HS-5 (cell line): ENCODE data around the gene PSPC1.

Experiments used
- DNase-seq: peaks from one replicate; pipeline ENCODE4 v3.0.0-alpha.2; 2012; ENCODE audit warnings: low read depth

The PSPC1 gene

DNA sequence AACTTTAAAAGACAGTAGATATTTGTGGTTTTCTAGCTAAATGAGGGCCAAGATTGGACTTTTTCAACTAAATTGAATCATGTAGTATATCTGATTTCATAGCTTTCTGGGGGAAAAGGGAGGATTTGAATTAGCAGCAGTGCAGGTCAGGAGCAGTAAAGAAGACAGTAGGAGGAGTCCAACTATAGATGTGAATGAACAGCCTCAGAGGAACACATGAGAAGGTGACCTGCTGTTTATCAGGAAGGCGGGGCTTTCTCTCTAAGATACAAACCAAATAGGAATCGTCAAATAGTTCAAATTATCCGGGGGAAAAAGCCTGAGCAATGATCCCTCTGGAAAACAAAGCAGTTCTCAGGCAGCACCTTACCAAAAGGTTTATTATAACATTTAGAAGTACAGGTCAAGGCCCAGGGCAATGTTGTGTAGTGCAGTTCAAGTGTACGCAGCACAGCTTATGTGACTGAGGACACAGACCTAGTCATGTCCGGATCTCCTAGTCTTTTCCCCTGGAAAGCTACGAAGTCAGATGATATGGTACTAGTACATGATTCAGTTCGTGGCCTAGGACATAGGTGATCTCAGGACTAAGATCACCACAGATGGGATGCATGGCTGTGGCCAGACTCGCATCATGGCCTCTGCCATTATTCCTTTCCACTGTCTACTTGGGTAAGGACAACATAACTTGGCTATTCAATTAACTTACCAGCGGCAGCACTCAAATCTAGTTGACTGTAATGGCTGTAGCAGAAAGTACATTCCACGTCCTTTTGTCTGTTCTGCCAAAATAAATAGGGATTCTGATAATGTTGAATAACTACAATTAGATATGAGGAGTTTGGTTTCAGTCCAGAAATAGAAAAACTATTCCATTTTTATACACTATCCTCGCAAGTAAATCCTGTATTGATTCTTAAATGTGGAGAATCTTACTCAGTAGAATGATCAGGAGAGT, 109.0 kb downstream of the PSPC1 start:
- no peak for DNase-seq

DNA sequence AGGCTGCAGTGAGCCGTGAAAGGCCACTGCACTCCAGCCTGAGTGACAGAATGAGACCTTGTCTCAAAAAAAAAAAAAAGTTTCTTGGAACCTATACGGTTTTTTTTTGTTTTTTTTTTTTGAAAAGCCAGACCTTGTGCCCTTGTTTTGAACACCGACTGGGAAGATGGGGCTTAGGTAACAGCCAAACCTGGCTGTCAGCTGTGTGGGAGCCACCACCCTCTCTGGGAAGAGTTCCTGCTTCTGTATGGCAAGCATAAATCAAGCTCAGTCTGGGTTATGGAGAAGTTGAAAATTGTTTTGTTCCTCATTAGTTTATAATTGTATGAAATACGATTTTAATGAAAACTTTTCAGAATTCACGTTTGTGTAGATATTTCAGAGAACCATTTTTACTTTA, 109.8 kb downstream of the PSPC1 start:
- no peak for DNase-seq

DNA sequence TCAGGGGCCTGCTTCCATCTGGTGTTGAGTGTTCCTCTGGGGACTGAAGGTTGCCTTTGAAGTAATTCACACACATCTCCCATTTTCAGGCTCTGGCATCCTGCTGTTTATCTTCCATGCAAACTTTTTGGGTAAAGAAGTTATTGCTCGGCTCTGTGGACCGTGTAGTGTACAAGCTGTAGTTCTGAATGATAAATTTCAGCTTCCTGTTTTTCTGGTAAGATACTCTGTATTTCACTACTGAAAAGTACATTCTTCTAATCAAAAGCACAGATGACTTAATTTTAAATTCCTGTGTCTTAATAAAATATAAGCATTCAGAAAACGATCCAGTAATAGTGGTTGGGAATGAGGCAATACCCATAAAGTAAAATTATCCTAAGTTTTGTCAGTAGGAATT, 112.6 kb downstream of the PSPC1 start:
- DNase-seq = no peak

DNA sequence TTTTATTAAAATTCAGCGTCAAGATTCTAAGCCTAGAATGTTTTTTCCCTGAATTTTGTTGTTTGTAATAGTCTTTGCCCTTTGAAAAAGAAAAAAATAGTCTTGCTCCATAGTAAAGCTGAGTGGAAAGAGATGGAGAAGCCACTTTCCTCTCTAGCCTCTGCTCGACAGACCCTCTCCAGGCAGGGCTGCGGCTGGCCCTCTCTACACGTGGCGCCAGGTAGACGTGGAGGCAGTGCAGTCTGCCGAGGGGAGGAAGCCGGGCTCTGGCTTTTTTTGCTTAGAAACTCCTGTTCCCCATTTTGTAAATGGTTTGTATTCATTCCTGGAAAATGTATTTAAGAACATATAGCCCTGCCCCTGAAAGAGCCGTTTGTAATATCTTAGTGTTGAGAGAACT, 114.0 kb downstream of the PSPC1 start:
- no peak for DNase-seq

DNA sequence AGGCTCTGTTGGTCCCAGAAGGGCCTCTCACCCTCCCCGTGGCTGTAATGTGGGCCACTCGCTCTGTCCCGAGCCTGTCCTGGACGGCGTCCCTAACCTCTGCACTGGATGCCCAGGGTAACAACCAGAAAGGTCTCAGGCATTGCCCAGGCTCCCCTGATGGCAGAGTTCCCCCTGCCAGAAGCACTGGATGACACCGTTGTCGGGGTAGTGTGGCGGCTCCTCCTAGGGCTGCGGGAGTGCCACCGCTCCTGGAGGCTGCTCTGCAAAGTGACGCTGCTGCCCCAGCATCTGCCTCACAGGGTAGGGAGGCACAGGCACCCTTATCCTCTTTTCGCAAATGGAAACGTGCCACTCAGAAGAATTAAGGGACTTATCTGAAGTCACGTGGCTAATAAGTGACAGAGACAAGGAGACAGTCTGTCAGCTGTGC, 117.3 kb downstream of the PSPC1 start:
- DNase-seq = no peak

DNA sequence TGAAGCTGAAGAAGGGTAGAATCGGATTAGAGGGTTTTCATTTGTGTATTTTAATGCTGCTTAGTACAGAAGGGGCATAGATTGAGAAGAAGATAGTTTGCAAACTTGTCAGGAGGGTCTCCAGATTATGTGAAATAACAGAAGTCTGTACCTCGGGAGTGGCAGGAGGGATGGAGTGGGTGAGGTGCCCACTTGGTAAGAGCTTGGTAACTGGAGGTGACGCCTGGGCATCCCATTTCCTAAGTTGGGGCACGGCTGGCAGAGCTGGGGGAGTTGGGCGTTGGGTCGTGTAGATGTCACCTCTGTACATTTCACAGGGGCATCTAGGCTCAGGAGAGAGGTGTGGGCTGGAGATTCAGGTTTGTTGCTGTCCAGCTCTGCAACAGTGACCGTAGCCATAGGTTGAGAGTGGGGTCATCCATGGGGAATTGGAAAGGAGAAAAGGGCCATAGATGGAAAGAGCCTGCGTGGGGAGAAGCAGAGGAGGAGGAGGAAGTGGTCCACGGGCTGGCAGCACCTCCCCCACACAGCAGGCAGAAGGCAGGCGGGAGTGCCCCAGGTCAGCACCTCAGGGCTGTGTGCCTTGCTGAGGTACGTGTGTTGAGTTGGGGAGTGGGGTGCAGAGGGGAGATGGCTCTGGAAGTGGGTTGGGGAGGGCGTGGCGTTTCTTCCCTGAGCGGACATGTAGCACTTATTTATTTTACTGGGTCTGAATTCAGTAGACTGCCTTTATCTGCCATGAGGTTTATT, 118.1 kb downstream of the PSPC1 start:
- DNase-seq = no peak

DNA sequence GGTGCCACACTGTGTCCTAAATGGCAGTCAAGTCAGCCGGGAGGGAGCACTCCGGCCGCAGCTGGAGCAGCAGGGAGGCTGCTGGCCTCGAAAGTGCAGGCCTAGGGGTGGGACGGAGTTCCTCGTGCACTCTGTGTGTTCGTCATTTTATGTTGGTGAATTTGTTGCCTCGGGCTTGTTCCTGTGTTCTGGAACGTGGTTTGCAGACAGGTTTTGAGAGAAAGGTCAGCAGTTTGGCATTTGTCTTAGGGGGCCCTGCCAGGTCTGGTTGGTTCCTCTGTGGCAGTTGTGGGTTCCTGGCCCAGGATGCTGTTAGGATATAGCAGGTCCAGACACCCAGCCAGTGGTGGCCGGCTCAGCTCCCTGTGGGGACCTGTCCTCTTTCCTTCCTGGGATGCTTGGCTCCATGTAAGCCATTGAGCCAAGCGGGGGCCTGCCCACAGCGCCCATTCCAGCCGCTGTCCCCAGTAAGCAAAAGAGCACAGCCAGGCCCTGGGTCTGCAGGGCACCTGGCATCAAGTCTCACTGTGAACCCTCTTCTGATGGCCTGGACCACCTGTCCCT, 119.2 kb downstream of the PSPC1 start:
- DNase-seq = no peak

DNA sequence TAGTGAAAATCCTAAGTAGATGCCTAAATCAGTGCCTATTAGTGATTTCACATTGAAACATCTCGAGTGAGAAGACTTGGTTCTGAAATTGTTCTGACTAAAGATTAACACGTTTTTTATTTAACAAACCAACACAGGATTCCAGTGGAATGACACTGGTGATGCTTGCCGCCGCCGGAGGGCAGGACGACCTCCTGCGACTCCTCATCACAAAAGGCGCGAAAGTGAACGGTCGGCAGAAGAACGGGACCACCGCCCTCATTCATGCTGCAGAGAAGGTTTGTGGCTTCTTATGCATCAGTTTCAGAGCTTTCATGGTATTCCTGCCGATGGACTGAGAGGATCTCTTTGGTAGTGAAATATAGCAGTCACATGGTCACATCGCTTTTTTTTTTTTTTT, 121.2 kb downstream of the PSPC1 start:
- no peak for DNase-seq

DNA sequence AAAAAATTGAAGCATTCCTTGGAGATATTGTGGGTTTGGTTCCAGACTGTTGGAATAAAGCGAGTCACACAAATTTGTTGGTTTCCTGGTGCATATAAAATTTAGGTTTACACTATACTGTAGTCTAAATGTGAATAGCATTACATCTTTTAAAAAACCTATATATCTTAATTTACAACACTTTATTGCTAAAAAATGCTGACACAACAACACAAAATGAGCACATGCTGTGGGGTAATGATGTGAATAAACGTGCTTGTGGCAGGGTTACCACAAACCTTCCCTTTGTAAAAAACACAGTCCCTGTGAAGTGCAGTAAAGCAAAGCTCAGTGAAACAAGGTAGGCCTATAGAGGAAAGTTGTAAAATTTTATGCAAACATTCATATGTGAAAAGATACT, 121.6 kb downstream of the PSPC1 start:
- no peak for DNase-seq

DNA sequence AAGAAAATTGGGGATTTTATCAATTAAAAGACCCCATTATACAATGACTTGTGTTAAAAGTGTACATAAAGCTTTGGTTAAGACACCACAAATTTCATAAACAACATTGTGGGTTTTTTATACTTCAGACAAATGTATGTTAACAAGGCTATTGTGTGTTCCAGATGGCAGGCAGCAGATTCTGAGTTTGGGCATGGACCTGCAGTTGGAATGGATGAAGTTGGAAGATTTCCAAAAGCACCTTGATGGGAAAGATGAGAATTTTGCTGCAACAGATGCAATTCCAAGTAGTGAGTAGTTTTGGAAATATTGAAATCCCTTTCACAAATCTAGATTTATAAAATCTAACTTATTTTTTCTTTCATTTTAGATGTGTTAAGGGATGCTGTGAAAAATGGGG, 123.9 kb downstream of the PSPC1 start:
- no peak for DNase-seq

DNA sequence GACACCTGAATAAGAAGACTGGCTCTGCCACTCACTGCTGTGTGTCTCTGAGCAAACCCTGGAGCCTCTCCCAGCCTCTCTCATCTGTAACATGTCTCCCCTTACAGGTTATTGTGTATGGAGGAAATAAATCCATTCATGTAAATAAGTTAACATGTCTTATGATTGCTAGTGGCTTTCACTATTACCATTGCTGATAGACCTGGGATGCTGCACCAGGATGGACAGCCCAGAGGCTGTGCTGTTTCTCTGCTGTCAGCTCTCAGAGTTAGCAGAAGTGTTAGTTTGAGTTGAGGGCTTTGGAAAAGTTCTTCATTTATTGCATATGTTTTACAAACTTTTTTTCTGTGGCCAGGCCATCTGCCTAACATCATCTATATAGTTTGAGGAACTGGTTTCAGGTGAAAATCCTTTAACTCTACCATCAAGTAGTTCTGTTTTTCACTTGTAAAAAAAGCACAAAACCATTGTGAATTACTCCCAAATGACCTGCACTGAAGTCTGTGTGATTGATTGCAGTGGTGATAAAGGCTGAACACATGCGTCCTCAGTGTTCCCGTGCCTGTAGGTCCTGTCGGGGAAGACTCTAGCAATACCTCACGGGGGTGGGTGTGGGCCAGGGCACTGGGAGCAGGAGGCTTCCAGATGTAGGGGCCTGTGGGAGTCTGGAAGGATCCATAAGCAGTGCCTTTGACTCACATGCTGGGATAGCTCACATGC, 124.7 kb downstream of the PSPC1 start:
- no peak for DNase-seq
